Stimulated activated CD4-positive, alpha-beta T cell treated with anti-CD3 and anti-CD28 coated beads, Interleukin-2, amount 100 ng/mL, for 4 hours (primary cell): ENCODE results near the gene ZNF8.
A peak's percentile ranks its signal among the peaks of the same experiment; 100 is the strongest.
"Not testable (repeated sequence)": the region's sequence is repeated elsewhere in the genome, so short reads cannot be mapped to it uniquely, and the experiment has no call there.

Source experiments
- DNase-seq: peaks from one replicate; pipeline ENCODE4 v3.0.0-alpha.2; 2020; ENCODE audit warnings: low read depth

Gene ZNF8

GRCh38 chr19:58278541-58279041, at the start of gene ZNF8:
Gene ZNF8, plus strand, starts transcription at chr19:58278955. Its CDS starts 127 bp downstream, at chr19:58279082.
- DNase-seq = peak; percentile 95

GRCh38 chr19:58229255-58229639, 49.5 kb upstream of the ZNF8 start:
- no peak for DNase-seq

GRCh38 chr19:58237324-58237723, 41.4 kb upstream of the ZNF8 start:
- no peak for DNase-seq

DNA sequence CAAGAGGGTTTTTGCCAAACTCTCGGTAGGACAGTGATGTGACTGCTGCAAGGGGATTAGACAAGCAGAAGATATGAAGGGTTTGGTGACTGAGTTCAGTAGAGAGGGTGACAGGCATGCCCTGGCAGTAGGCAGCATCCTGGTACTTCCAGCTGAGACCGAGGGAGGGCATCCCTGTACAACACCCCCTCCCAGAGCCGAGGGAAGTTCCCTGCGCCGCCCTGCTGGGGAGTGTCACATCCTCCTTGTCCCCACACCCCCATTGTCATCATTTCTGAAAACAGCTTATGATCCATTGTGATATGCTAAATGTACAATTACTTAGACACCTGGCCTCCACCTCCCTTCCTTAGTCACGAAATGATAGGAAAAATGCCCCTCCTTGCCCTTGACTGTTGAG, 35.4 kb upstream of the ZNF8 start:
- DNase-seq = no peak

DNA sequence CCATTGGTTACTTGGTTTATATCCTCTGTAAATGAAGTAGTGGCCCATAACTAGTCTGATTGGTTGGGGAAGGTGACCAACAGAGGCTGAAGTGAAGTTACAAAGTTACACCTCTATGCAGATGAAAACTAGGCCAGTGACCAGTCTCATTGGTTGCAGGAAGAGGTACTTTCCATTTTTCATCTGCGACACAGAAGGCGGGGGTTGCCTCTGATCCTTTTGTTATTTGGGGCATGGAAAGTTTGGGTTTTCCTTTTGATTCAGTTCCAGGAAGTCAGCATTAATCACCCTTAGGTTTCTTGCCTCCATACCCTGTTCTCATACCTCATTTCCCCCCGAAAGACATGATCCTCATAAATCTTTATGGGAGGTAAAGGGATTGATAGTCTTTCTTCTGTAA, 29.9 kb upstream of the ZNF8 start:
- DNase-seq = no peak

DNA sequence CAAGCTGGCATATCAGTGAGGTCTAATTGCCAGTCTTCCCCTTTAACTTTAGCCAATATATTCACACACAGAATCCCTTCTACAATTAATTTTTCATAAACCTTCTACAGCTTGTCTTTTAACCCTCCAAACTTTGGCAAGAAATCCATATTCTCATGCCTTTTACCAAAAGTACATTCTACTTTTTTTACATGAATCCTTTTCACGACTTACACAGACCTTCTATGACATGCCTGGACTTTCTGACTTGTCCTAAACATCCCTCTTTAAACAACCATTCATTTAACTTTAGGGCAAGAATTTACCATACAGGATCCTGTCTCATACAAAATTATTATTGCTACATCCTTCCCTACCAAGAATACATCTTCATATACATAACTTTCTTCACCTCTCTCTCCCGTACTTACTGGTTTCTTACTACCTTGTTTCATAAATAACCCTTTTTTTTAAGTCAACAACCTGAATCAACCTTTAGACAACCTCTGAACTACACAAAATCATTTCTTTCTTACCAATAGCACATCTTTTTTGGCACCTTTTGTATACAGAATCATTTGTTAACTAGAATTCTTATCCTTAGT, 26.6 kb upstream of the ZNF8 start:
- DNase-seq = no peak

GRCh38 chr19:58258259-58258658, 20.5 kb upstream of the ZNF8 start:
- not testable (repeated sequence) for DNase-seq

- DNase-seq = no peak
These were observed 17.2 kb upstream of the ZNF8 start for GRCh38 chr19:58261600-58261967.

DNA sequence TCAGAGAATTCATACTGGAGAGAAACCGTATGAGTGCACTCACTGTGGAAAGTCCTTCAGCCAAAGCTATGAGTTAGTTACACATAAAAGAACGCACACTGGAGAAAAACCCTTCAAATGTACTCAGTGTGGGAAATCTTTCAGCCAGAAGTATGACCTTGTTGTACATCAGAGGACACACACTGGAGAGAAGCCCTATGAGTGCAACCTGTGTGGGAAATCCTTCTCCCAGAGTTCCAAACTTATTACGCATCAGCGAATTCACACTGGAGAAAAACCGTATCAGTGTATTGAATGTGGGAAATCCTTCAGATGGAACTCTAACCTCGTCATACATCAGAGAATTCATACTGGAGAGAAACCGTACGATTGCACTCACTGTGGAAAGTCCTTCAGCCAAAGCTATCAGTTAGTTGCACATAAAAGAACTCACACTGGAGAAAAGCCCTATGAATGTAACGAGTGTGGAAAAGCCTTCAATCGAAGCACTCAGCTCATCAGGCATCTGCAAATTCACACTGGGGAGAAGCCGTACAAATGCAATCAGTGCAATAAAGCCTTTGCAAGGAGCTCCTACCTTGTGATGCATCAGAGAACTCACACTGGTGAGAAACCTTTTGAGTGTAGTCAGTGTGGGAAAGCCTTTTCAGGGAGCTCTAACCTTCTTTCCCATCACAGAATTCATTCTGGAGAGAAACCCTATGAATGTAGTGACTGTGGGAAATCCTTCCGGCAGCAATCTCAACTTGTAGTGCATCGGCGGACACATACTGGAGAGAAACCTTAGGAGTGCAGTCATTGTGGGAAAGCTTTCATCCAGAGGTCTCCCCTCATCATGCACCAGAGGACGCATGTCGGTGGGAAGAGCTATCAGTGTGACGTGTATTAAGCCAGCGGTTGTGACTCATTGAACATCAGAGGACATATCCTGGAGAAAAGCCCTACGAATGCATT, 16.5 kb upstream of the ZNF8 start:
- no peak for DNase-seq

- DNase-seq = no peak
These were observed 15.8 kb upstream of the ZNF8 start for GRCh38 chr19:58262922-58263296.

DNA sequence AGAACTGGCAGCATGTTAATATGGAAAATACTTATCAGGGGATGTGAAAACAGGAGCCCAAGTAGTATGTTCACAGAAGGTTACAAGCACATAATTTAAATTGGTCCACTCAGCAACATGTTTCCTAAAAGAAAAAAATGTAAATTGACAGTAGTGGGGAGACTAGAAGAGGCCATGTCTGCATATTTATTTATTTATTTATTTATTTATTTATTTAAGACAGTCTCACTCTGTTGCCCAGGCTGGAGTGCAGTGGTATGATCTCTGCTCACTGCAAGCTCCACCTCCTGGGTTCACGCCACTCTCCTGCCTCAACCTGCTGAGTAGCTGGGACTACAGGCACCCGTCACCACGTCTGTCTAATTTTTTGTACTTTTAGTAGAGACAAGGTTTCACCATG, 13.7 kb upstream of the ZNF8 start:
- no peak for DNase-seq

DNA sequence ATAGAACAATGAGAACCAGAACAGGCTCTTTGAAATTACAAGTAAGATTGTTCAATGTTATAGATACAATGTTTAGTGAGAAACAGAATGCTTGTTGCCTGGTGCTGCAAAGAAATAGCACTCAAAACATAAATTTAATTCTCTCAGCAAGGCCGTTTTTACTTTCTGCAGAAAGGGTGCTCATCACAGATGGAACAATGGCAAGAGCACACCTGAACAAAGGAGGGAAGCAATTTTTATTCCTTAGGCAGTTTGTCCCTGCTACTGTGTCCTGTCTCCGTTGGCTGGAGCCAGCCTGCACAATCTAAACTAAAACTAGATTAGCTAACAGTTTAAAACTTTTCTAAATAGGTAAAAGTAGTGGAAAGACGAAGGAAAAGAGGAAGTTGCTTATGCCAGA, 10.4 kb upstream of the ZNF8 start:
- no peak for DNase-seq

GRCh38 chr19:58274771-58275201, 4.0 kb upstream of the ZNF8 start:
- DNase-seq = no peak

GRCh38 chr19:58275564-58275963, 3.2 kb upstream of the ZNF8 start:
- DNase-seq = no peak

DNA sequence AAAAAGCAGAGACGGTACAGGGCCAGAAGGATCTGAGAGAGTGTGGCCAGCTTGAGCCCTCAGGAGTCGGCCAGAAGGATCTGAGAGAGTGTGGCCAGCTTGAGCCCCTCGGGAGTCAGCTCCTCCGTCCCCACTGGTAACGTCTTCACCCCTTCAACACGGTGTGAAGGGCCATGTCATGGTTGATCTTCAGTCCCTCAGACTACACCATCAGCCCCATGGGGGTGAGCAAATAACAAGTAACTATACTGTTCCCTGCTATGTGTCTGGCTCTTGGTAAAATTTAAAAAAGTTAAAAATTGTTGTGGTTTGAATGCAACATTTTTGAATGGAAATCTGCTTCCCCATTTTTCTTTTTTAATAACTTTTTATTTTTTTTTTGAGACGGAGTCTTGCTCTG, 1.6 kb upstream of the ZNF8 start:
- no peak for DNase-seq

GRCh38 chr19:58277748-58278540, 811 bp upstream of the ZNF8 start:
- DNase-seq = no peak

GRCh38 chr19:58279042-58279924, 528 bp downstream of the ZNF8 start:
- peak; percentile 13 for DNase-seq

- no peak for DNase-seq
These were observed 1.2 kb downstream of the ZNF8 start for GRCh38 chr19:58279925-58280316.

DNA sequence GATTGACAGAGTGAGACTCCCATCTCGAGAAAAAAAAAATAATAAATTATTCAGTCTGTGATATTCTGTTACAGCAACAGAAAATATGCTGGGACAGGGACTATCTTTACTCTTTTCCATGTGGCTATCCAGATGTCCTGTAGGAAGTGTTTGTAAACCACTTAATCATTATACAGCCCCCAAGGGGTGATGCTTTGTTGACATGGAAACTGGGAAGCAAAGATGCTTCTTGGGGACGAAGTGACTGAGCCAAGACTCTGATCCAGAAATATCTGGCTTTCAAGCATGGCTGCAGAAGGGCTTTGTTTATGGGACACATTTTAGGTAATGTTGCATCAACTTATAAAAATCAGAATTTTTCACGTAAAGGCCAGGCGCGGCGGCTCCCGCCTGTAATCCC, 5.4 kb downstream of the ZNF8 start:
- no peak for DNase-seq

DNA sequence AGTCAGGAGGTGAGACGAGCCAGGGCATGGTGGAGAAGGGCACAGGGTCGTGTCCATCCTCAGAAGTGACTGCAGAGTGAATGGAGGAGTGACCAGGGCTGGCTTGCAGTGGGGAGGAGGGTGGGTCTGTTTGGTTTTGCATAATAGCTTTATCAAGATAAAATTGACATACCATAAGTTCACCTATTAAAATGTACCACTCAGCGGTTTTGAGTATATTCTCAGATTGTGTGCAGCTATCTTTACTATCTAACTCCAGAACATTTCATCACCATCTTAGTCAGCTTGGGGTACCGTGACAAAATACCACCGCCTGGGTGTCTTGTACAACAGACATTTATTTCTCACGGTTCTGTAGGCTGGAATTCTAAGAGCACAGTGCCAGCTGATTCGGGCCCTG, 13.2 kb downstream of the ZNF8 start:
- no peak for DNase-seq

GRCh38 chr19:58294743-58295374, 16.1 kb downstream of the ZNF8 start:
- DNase-seq = no peak
